K562 (cell line): ENCODE results near the gene ACO2. TPM values are rescaled to one million over a fixed set of nuclear protein-coding genes. Genes with fewer than 3 reads are reported as not detected.

Experiments used
- ATAC-seq: fragments of 200-7000 bp; cut with Tn5 transposase; 3 replicates; pipeline ENCODE4 v1.9.1; 2020; ENCODE audit warnings: moderate library complexity
- BruUV-seq: library from RNA; stranded (reverse); fragments of 400-500 nt; replicated peaks from 2 replicates; lab custom pipeline; 2021; lab: Mats Ljungman, UMichigan
- CTCF ChIA-PET: fragments of 300-600 bp; formaldehyde crosslinking; extraction: SDS; loops from one replicate; lab custom pipeline; 2021; ENCODE audit warnings: low intra/inter-chr PET ratio; lab: Yijun Ruan, JAX
- POLR2A ChIA-PET: fragments of 300-600, 350-650 bp; sonication (Branson Sonifier 250); formaldehyde crosslinking; extraction: SDS; loops from one replicate; lab custom pipeline; 2021; ENCODE audit warnings: antibody characterized with exemption, inconsistent platforms; lab: Yijun Ruan, JAX
- DNase-seq, 4 experiments: peaks; one replicate each; pipeline versions ENCODE4 v3.0.0 to v3.0.0-alpha.2; 2011 to 2018; ENCODE audit warnings: low spot score in 3 of 4, mixed read lengths in 3 of 4; ENCODE audit errors: extremely low read depth in 1 of 4
- FAIRE-seq: peaks from 2 replicates; lab custom pipeline; 2011; peaks lifted over from hg19 to GRCh38; lab: Jason Lieb, UNC
- H2AFZ ChIP-seq: 2 replicates; pipeline ENCODE4 v1.6.0; 2011; ENCODE audit warnings: low read depth, low read length, control low read depth, inconsistent platforms
- H3K27ac ChIP-seq: fragments of 200-600 bp; 3 replicates; pipeline ENCODE4 v1.8.0; 2011; ENCODE audit warnings: low read depth, mild to moderate bottlenecking, control low read depth, inconsistent platforms, low read length, moderate library complexity, mixed read lengths; ENCODE audit errors: extremely low read depth
- H3K27me3 ChIP-seq, 2 experiments: fragments of 300-600 bp in 1 of 2; 2 replicates in 1 of 2; 3 replicates in 1 of 2; pipeline versions ENCODE4 v1.6.0 to v1.8.0; 2011; ENCODE audit warnings: inconsistent platforms in 2 of 2, low read length in 2 of 2, mild to moderate bottlenecking in 1 of 2, mixed read lengths in 1 of 2, moderate library complexity in 1 of 2; ENCODE audit not compliant: control insufficient read depth in 2 of 2, insufficient read depth in 2 of 2
- H3K36me3 ChIP-seq: fragments of 300-600 bp; 3 replicates; pipeline ENCODE4 v1.8.0; 2011; ENCODE audit warnings: mild to moderate bottlenecking, low read length, inconsistent platforms; ENCODE audit not compliant: control insufficient read depth, insufficient read depth
- H3K4me1 ChIP-seq, 2 experiments: fragments of 200-600 bp in 1 of 2; replicated peaks in 1 of 2; 2 replicates in 1 of 2; 3 replicates in 1 of 2; pipeline versions ENCODE4 v1.5.1 to v1.8.0; 2011; ENCODE audit warnings: inconsistent platforms in 2 of 2, low read length in 2 of 2, mild to moderate bottlenecking in 1 of 2, mixed read lengths in 1 of 2, moderate library complexity in 1 of 2; ENCODE audit not compliant: control insufficient read depth in 2 of 2, insufficient read depth in 2 of 2
- H3K4me2 ChIP-seq: 2 replicates; pipeline ENCODE4 v1.6.1; 2011; ENCODE audit warnings: low read length, control low read depth, inconsistent platforms, mixed read lengths; ENCODE audit not compliant: insufficient read depth
- H3K4me3 ChIP-seq: fragments of 200-600 bp; sonication (generic), shearing (Covaris generic); 2 replicates; pipeline ENCODE4 v1.5.1; 2016; ENCODE audit warnings: control low read depth, inconsistent platforms
- H3K79me2 ChIP-seq: fragments of 200-600 bp; 3 replicates; pipeline ENCODE4 v1.8.0; 2011; ENCODE audit warnings: low read length, inconsistent platforms; ENCODE audit not compliant: control insufficient read depth, insufficient read depth
- H3K9ac ChIP-seq, 2 experiments: 2 replicates each; pipeline versions ENCODE4 v1.6.0 to v1.6.1; 2011; ENCODE audit warnings: low read depth in 2 of 2, low read length in 2 of 2, control low read depth in 1 of 2, inconsistent platforms in 1 of 2, mild to moderate bottlenecking in 1 of 2, mixed read lengths in 1 of 2; ENCODE audit not compliant: insufficient read depth in 1 of 2
- H3K9me1 ChIP-seq: one replicate; pipeline ENCODE4 v1.6.0; 2011; ENCODE audit warnings: inconsistent platforms, mild to moderate bottlenecking, low read length, moderate library complexity; ENCODE audit not compliant: control insufficient read depth, insufficient read depth
- H3K9me3 ChIP-seq: replicated peaks from 2 replicates; pipeline ENCODE4 v1.5.1; 2011; ENCODE audit warnings: low read depth, low read length, inconsistent platforms; ENCODE audit not compliant: control insufficient read depth, insufficient read depth
- H4K20me1 ChIP-seq: replicated peaks from 2 replicates; pipeline ENCODE4 v1.6.1; 2011; ENCODE audit warnings: low read length, inconsistent platforms, mixed read lengths; ENCODE audit not compliant: control insufficient read depth, insufficient read depth
- ADNP ChIP-seq: fragments of 200-800 bp; sonication (Bioruptor generic); IDR thresholded peaks from 2 replicates; pipeline ENCODE4 v1.6.1; 2016; ENCODE audit warnings: missing genetic modification characterization, missing compliant biosample characterization
- ELK1 ChIP-seq: sonication (generic); formaldehyde crosslinking; IDR thresholded peaks from 2 replicates; pipeline ENCODE4 v1.8.1; 2022; ENCODE audit warnings: missing genetic modification reagents
- EP300 ChIP-seq: IDR thresholded peaks from 2 replicates; pipeline ENCODE4 v1.6.1; 2012; ENCODE audit warnings: low read length, improper control_type of control experiment
- HDGF ChIP-seq: fragments of 450-650 bp; IDR thresholded peaks from 2 replicates; pipeline ENCODE4 v1.6.1; 2016
- KDM1A ChIP-seq, 2 experiments: fragments of 450-650 bp; IDR thresholded peaks; 2 replicates each; pipeline ENCODE4 v1.6.1; 2016; ENCODE audit warnings: mild to moderate bottlenecking in 2 of 2
- LCOR ChIP-seq: sonication (generic); formaldehyde crosslinking; IDR thresholded peaks from 2 replicates; pipeline ENCODE4 v1.8.0; 2022; ENCODE audit warnings: mild to moderate bottlenecking, missing genetic modification reagents
- NR2C2 ChIP-seq, 2 experiments: fragments of 200-800 bp in 1 of 2; sonication (Bioruptor generic) in 1 of 2; sonication (generic) in 1 of 2; formaldehyde crosslinking in 1 of 2; IDR thresholded peaks; 2 replicates each; pipeline versions ENCODE4 v1.6.1 to v1.8.0; 2016 to 2022; ENCODE audit warnings: mild to moderate bottlenecking in 1 of 2, missing compliant biosample characterization in 1 of 2, missing genetic modification characterization in 1 of 2, missing genetic modification reagents in 1 of 2
- PPARD ChIP-seq: fragments of 250-450 bp; sonication (Bioruptor Pico); IDR thresholded peaks from 2 replicates; pipeline ENCODE4 v1.8.0; 2022; ENCODE audit warnings: inconsistent platforms, mild to moderate bottlenecking, moderate library complexity
- RCOR1 ChIP-seq, 2 experiments: IDR thresholded peaks; 2 replicates each; pipeline ENCODE4 v1.6.1; 2012; ENCODE audit warnings: low read depth in 2 of 2, low read length in 2 of 2, borderline replicate concordance in 1 of 2, improper control_type of control experiment in 1 of 2
- SMARCA4 ChIP-seq: fragments of 450-650 bp; IDR thresholded peaks from 2 replicates; pipeline ENCODE4 v1.6.1; 2016
- ZNF143 ChIP-seq: sonication (generic); formaldehyde crosslinking; IDR thresholded peaks from 2 replicates; pipeline ENCODE4 v1.9.0; 2022; ENCODE audit warnings: mild to moderate bottlenecking, missing genetic modification reagents
- ZNF695 ChIP-seq: fragments of 450-650 bp; formaldehyde crosslinking; IDR thresholded peaks from 2 replicates; pipeline ENCODE4 v1.4.0; 2020; ENCODE audit warnings: mild to moderate bottlenecking, moderate library complexity
- ZNF778 ChIP-seq: fragments of 450-650 bp; formaldehyde crosslinking; IDR thresholded peaks from 2 replicates; pipeline ENCODE4 v1.4.0; 2020; ENCODE audit warnings: mild to moderate bottlenecking, moderate library complexity
- WGBS: fragments of 100-300 bp; shearing (Covaris generic); methylation state at CpG from one replicate; pipeline ENCODE4 v1.1.6; 2016; ENCODE audit warnings: low coverage, mixed read lengths; ENCODE audit not compliant: insufficient coverage; ENCODE audit errors: missing lambda C conversion rate; 5-methylcytosine and 5-hydroxymethylcytosine counted together
- in situ Hi-C: fragments of 300-500 bp; cut with MboI; formaldehyde crosslinking; loops from 4 replicates; pipeline ENCODE4 v1.15.0; 2018; ENCODE audit warnings: inconsistent platforms, mixed read lengths
- intact Hi-C: fragments of 100-400 bp; cut with micrococcal nuclease; formaldehyde crosslinking; loops from 2 replicates; pipeline ENCODE4 v1.14.2; 2022
- polyA plus RNA-seq, 8 experiments: library from polyadenylated mRNA; depleted of rRNA in 4 of 8; stranded (reverse) in 5 of 8; unstranded in 3 of 8; fragments of >200 nt; fragmentation: Nextera tagmentation in 2 of 8; fragmentation: Illumina TruSeq in 1 of 8; extraction: Ambion mirVana in 2 of 8; extraction: Trizol in 1 of 8; gene quantifications; 2 replicates each; pipeline versions ENCODE4 v1.2.1 to v1.2.3, GENCODE V29; 2011 to 2014; ENCODE audit warnings: inconsistent platforms in 1 of 8, missing spikeins in 1 of 8
- total RNA-seq, 7 experiments: library from RNA; depleted of rRNA in 6 of 7; stranded (reverse); fragments of >200 nt in 6 of 7; fragmentation: Illumina TruSeq in 2 of 7; extraction: Trizol in 2 of 7; gene quantifications; 2 replicates each; pipeline versions ENCODE4 v1.2.1 to v1.2.3, GENCODE V29; 2011 to 2021; ENCODE audit warnings: low replicate concordance in 1 of 7

ACO2 gene
- total and polyA plus RNA-seq, 9 of the 15 experiments (the other 6 are each of a cell fraction or from before 2014, with no cell fraction given), result 16.2 to 119 (median 43.2) TPM

- TF ChIP-seq RCOR1 (IDR thresholded peaks at IDR 0.05; ENCODE audit: borderline replicate concordance in 1 of 2, low read depth in 2 of 2, low read length in 2 of 2), result peak in 1 of 2 experiments; percentile 14; a peak in 1 of 4 replicates
- no peak for TF ChIP-seq PPARD (CRISPR knock-in tag)
- TF ChIP-seq SMARCA4, result peak; percentile 94
- no peak for TF ChIP-seq ELK1 (CRISPR knock-in tag)
- peak; percentile 59; the same call in 1 of the 2 replicates for TF ChIP-seq HDGF
- no peak for TF ChIP-seq ZNF695 (CRISPR knock-in tag)
- peak; percentile 57; the same call in 1 of the 2 replicates for TF ChIP-seq EP300
- peak; percentile 75; the same call in 1 of the 2 replicates for TF ChIP-seq LCOR (CRISPR knock-in tag)
- no peak for TF ChIP-seq NR2C2 (CRISPR knock-in tag; IDR thresholded peaks at IDR 0.05)
- peak; percentile 65; the same call in 1 of the 2 replicates for TF ChIP-seq NR2C2 (tag; IDR thresholded peaks at IDR 0.05)
Observed at GRCh38 chr22:41565403-41566054, 96.6 kb downstream of the ACO2 start (continued).

DNA sequence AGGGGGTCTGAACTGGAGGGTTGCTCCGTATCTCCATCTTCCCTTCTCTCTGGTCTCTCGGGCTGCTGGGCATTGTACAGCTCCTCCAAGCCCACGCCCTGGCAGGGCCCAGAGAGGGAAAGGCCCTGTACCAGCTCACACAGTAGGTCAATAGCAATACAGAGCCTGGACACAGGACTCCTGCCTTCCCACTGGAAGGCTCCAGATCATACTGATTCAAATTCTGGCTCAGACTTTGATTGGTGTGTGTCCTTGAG, 98.5 kb downstream of the ACO2 start:
- Histone ChIP-seq H2AFZ (no peak overlapping the region), H3K4me1 (peaks cover 21 to 42% of the 10 kb centered on the region in 2 experiments; a peak in 4 of 5 replicates), H3K4me2 (no peak overlapping the region), H3K27ac (no peak overlapping the region), H3K79me2 (no peaks in the 10 kb centered on the region), H3K4me3 (no peak overlapping the region), H3K36me3 (no peaks in the 10 kb centered on the region), H3K9me1 (no peaks in the 10 kb centered on the region), H3K9me3 (no peaks in the 10 kb centered on the region), H4K20me1 (no peaks in the 10 kb centered on the region), H3K9ac (no peak overlapping the region), H3K27me3 (no peaks in the 10 kb centered on the region)
- ATAC-seq, result no peak
- intact Hi-C loops, result no loop called here
- BruUV-seq, result no TSS peak
- DNase-seq, result no peak
- no peak for FAIRE-seq
- in situ Hi-C loops, result no loop called here
- 84% methylated on average over 2 of the region's 3 CpGs for WGBS
- ChIA-PET CTCF (no interaction called here), POLR2A (interaction anchor here (0.8 to 1.1 kb wide), 2 partner anchors 10 to 22 kb away, joined by 3 read pairs; partner anchors contain the start of gene PMM1)
- TF ChIP-seq ZNF778 (no peak), ADNP (tag) (peak; percentile 57), KDM1A (IDR thresholded peaks at IDR 0.05) (0 out of 4 replicates have a peak, but pooled peaks of 1 of the 2 experiments have one; percentile 0), ZNF143 (CRISPR knock-in tag) (no peak)
